ENCODE measurements around the gene GABRG2. TPM values are rescaled to one million over a fixed set of nuclear protein-coding genes. Genes with fewer than 3 reads are reported as not detected.

GABRG2 gene
- total RNA-seq, result under 1 TPM; 0.14 to 0.46 TPM
- not detected for polyA plus RNA-seq
- long read RNA-seq, donor 1, result 0 reads
- long read RNA-seq, donor 2, result 0 reads
- long read RNA-seq, donor 3, result 0 reads
- long read RNA-seq, donor 4, result 0 reads
- long read RNA-seq, donor 5, result 0 reads

DNA sequence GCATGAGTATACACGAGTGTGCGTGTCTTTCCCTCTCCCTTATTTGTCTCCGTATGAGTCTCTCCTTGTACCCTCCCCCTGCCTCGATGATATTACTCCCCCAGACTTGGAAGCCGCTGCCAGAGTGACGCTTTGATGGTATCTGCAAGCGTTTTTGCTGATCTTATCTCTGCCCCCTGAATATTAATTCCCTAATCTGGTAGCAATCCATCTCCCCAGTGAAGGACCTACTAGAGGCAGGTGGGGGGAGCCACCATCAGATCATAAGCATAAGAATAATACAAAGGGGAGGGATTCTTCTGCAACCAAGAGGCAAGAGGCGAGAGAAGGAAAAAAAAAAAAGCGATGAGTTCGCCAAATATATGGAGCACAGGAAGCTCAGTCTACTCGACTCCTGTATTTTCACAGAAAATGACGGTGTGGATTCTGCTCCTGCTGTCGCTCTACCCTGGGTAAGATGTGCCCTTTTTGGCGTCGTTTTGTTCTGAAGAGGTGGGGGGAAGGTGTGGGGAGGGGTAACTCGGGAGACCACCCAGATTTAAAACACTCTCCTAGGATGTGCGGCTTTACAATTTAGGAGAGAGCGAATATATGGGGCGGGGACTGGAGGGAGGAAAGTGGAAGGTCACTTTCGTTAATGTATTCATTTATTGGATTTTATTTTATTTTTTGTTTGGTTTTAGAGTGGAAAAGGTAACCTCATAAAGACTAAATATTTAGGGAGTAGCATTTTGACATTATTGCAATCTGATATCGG lies at the start of gene GABRG2:
Gene GABRG2, plus strand, starts transcription at position 119 of the 757 bp plus-strand sequence. Its CDS starts 227 bp downstream, at position 346.
- no peak within 1 kb of the TSS for H3K27ac ChIP-seq (ENCODE audit: low read depth in 1 of 2, low read length in 1 of 2)
- H3K9ac ChIP-seq (ENCODE audit: insufficient read depth in 1 of 2, low read length in 2 of 2), result no peak within 1 kb of the TSS
- TF ChIP-seq, protein P1, sequence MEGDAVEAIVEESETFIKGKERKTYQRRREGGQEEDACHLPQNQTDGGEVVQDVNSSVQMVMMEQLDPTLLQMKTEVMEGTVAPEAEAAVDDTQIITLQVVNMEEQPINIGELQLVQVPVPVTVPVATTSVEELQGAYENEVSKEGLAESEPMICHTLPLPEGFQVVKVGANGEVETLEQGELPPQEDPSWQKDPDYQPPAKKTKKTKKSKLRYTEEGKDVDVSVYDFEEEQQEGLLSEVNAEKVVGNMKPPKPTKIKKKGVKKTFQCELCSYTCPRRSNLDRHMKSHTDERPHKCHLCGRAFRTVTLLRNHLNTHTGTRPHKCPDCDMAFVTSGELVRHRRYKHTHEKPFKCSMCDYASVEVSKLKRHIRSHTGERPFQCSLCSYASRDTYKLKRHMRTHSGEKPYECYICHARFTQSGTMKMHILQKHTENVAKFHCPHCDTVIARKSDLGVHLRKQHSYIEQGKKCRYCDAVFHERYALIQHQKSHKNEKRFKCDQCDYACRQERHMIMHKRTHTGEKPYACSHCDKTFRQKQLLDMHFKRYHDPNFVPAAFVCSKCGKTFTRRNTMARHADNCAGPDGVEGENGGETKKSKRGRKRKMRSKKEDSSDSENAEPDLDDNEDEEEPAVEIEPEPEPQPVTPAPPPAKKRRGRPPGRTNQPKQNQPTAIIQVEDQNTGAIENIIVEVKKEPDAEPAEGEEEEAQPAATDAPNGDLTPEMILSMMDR (IDR thresholded peaks at IDR 0.05; ENCODE audit: control extremely low read depth, extremely low read depth), result no peak
- no peak for DNase-seq
- H3K36me3 ChIP-seq (ENCODE audit: control insufficient read depth in 4 of 4, insufficient read depth in 4 of 4, low read length in 4 of 4), result no peaks in the 10 kb centered on the region
- 4 to 8% methylated on average over 21 of the region's 21 CpGs for WGBS, 2 donors
- no peak for ATAC-seq (ENCODE audit: insufficient read depth, low FRiP score)
- no peaks in the 10 kb centered on the region for H3K4me1 ChIP-seq (ENCODE audit: control insufficient read depth in 5 of 5, insufficient read depth in 5 of 5, low read length in 5 of 5)
- H3K4me3 ChIP-seq, result no peak within 1 kb of the TSS
- peaks cover 0 to 4% (median under 1%) of the 10 kb centered on the region in 4 donors for H3K9me3 ChIP-seq (ENCODE audit: control insufficient read depth in 4 of 4, insufficient read depth in 3 of 4, low read length in 3 of 4)
- peaks cover 0 to 6% (median 0%) of the 10 kb centered on the region in 3 donors for H3K27me3 ChIP-seq (ENCODE audit: control insufficient read depth in 3 of 3, insufficient read depth in 3 of 3, low read length in 2 of 3)

DNA sequence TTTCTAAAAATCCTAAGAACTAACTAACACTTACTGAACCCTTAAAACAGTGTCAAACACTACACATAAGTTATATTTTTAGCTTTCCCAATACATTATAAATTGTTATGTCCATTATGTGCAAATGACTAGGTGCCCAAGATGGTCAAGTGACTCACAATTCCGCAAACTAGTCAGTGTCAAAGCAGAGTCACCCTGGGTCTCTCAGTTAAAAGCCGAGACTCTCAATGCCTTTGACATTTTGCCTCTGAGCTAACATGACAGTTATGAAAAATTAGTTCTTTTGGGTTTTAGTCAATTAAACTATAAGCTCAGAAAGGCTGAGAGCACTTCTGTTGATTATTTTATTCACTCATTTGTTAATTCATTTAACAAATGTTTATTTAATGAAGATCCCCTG lies 42.3 kb upstream of the GABRG2 start:
- no peaks in the 10 kb centered on the region for H3K4me1 ChIP-seq (ENCODE audit: control insufficient read depth in 5 of 5, insufficient read depth in 5 of 5, low read length in 5 of 5)
- DNase-seq (no peak), ATAC-seq (ENCODE audit: insufficient read depth, low FRiP score) (no peak)
- H3K9me3 ChIP-seq (ENCODE audit: control insufficient read depth in 4 of 4, insufficient read depth in 3 of 4, low read length in 3 of 4), result peaks cover 0 to 4% (median 0%) of the 10 kb centered on the region in 4 donors
- H3K36me3 ChIP-seq (ENCODE audit: control insufficient read depth in 4 of 4, insufficient read depth in 4 of 4, low read length in 4 of 4), result no peaks in the 10 kb centered on the region
- no peak overlapping the region for H3K27ac ChIP-seq (ENCODE audit: low read depth in 1 of 2, low read length in 1 of 2)
- TF ChIP-seq, protein P1 (IDR thresholded peaks at IDR 0.05; ENCODE audit: control extremely low read depth, extremely low read depth), result no peak
- no peaks in the 10 kb centered on the region for H3K27me3 ChIP-seq (ENCODE audit: control insufficient read depth in 3 of 3, insufficient read depth in 3 of 3, low read length in 2 of 3)
- no peak overlapping the region for H3K4me3 ChIP-seq
- WGBS, 2 donors, result 82 to 86% methylated on average over 2 of the region's 2 CpGs
- H3K9ac ChIP-seq (ENCODE audit: insufficient read depth in 1 of 2, low read length in 2 of 2), result no peak overlapping the region

DNA sequence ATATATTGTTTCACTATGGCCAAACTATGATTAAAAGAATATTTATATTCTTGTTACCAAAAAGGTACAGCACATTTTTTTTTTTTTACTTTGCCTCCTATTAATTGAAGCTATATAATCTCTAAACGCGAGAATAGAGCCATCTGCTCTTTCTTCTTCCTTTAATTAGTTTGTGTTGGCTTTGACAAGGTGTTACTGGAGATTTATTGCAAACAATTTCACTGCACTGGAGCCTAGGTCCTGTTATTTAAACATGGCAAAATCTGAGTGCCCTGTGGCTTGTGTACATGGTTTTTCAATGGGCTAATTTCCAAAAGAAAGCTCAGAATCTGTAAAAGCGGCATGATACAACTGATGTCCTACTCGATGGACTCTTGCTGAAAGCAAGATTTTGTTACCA lies 40.8 kb upstream of the GABRG2 start:
- Histone ChIP-seq H3K4me1 (ENCODE audit: control insufficient read depth in 5 of 5, insufficient read depth in 5 of 5, low read length in 5 of 5) (no peaks in the 10 kb centered on the region), H3K4me3 (no peak overlapping the region), H3K9ac (ENCODE audit: insufficient read depth in 1 of 2, low read length in 2 of 2) (no peak overlapping the region), H3K27ac (ENCODE audit: low read depth in 1 of 2, low read length in 1 of 2) (no peak overlapping the region), H3K9me3 (ENCODE audit: control insufficient read depth in 4 of 4, insufficient read depth in 3 of 4, low read length in 3 of 4) (no peaks in the 10 kb centered on the region), H3K27me3 (ENCODE audit: control insufficient read depth in 3 of 3, insufficient read depth in 3 of 3, low read length in 2 of 3) (no peaks in the 10 kb centered on the region), H3K36me3 (ENCODE audit: control insufficient read depth in 4 of 4, insufficient read depth in 4 of 4, low read length in 4 of 4) (no peaks in the 10 kb centered on the region)
- 67 to 72% methylated on average over 4 of the region's 4 CpGs for WGBS, 2 donors
- DNase-seq (no peak), ATAC-seq (ENCODE audit: insufficient read depth, low FRiP score) (no peak)
- TF ChIP-seq, protein P1 (IDR thresholded peaks at IDR 0.05; ENCODE audit: control extremely low read depth, extremely low read depth), result no peak

Measured in lung (tissue), 16 donors.